GM23338 (cell line): ENCODE results near the gene CXCL10. TPM values are rescaled to one million over a fixed set of nuclear protein-coding genes. Genes with fewer than 3 reads are reported as not detected.

Experiments used
- ATAC-seq: fragments of 200-7000 bp; cut with Tn5 transposase; 3 replicates; pipeline ENCODE4 v1.9.1; 2020
- DNase-seq: peaks from one replicate; pipeline ENCODE4 v3.0.0-alpha.2; 2015; ENCODE audit warnings: low spot score
- H2AFZ ChIP-seq: fragments of 200-600 bp; sonication (generic); 2 replicates; pipeline ENCODE4 v1.8.0; 2016; ENCODE audit warnings: antibody characterized with exemption, mild to moderate bottlenecking, moderate library complexity
- H3F3A ChIP-seq: fragments of 200-600 bp; sonication (generic); replicated peaks from 2 replicates; pipeline ENCODE4 v1.8.0; 2017; ENCODE audit warnings: antibody characterized with exemption, mixed run types, low read depth
- H3K27ac ChIP-seq: fragments of 200-600 bp; sonication (generic); 2 replicates; pipeline ENCODE4 v1.6.1; 2016; ENCODE audit warnings: low read depth
- H3K27me3 ChIP-seq: fragments of 200-600 bp; sonication (generic); 2 replicates; pipeline ENCODE4 v1.8.0; 2016; ENCODE audit warnings: mild to moderate bottlenecking, mixed run types, moderate library complexity; ENCODE audit not compliant: insufficient read depth
- H3K36me3 ChIP-seq: fragments of 200-600 bp; sonication (generic); 2 replicates; pipeline ENCODE4 v1.8.0; 2016; ENCODE audit warnings: mild to moderate bottlenecking; ENCODE audit not compliant: insufficient read depth
- H3K4me1 ChIP-seq: fragments of 200-600 bp; sonication (generic); 2 replicates; pipeline ENCODE4 v1.8.0; 2016; ENCODE audit warnings: mild to moderate bottlenecking, moderate library complexity; ENCODE audit not compliant: insufficient read depth
- H3K4me2 ChIP-seq: fragments of 200-600 bp; sonication (generic); 2 replicates; pipeline ENCODE4 v1.7.1; 2017; ENCODE audit warnings: mixed run types
- H3K4me3 ChIP-seq: fragments of 200-600 bp; sonication (generic); 2 replicates; pipeline ENCODE4 v1.6.1; 2016; ENCODE audit warnings: mixed run types
- H3K79me2 ChIP-seq: fragments of 200-600 bp; sonication (generic); replicated peaks from 2 replicates; pipeline ENCODE4 v1.8.0; 2017; ENCODE audit warnings: mild to moderate bottlenecking; ENCODE audit not compliant: insufficient read depth
- H3K9me2 ChIP-seq: fragments of 200-600 bp; sonication (generic); 2 replicates; pipeline ENCODE4 v1.8.0; 2017; ENCODE audit not compliant: insufficient read depth
- H4K20me1 ChIP-seq: fragments of 200-600 bp; sonication (generic); replicated peaks from 2 replicates; pipeline ENCODE4 v1.8.0; 2017; ENCODE audit warnings: mild to moderate bottlenecking; ENCODE audit not compliant: insufficient read depth
- H3K27ac Mint-ChIP-seq: 2 replicates; pipeline ENCODE4 v1.8.0; 2020; ENCODE audit warnings: inconsistent platforms, mild to moderate bottlenecking, moderate library complexity, mixed read lengths
- H3K27me3 Mint-ChIP-seq: 3 replicates; pipeline ENCODE4 v1.8.0; 2022; ENCODE audit warnings: low read depth, mild to moderate bottlenecking, moderate library complexity, mixed read lengths, inconsistent platforms; ENCODE audit not compliant: insufficient read depth, poor library complexity
- H3K36me3 Mint-ChIP-seq: 3 replicates; pipeline ENCODE4 v1.8.0; 2021; ENCODE audit warnings: low read depth, mild to moderate bottlenecking, inconsistent platforms, moderate library complexity, mixed read lengths
- H3K4me1 Mint-ChIP-seq: 3 replicates; pipeline ENCODE4 v1.8.0; 2020; ENCODE audit warnings: mild to moderate bottlenecking, inconsistent platforms, mixed read lengths
- H3K4me3 Mint-ChIP-seq: 3 replicates; pipeline ENCODE4 v1.8.0; 2021; ENCODE audit warnings: moderate library complexity, mild to moderate bottlenecking, inconsistent platforms, mixed read lengths
- H3K9me3 Mint-ChIP-seq: 3 replicates; pipeline ENCODE4 v1.8.0; 2020; ENCODE audit warnings: moderate library complexity, mild to moderate bottlenecking, inconsistent platforms, mixed read lengths
- CREB1 ChIP-seq: fragments of 250-450 bp; sonication (Bioruptor Pico); IDR thresholded peaks from 2 replicates; pipeline ENCODE4 v1.5.0; 2020; ENCODE audit warnings: low read depth, mild to moderate bottlenecking, moderate library complexity
- EZH2 ChIP-seq: fragments of 200-600 bp; sonication (generic); IDR thresholded peaks from one replicate; pipeline ENCODE4 v1.8.0; 2017; ENCODE audit warnings: antibody characterized with exemption, mild to moderate bottlenecking, low read depth; ENCODE audit not compliant: unreplicated experiment
- EZH2phosphoT487 ChIP-seq: fragments of 200-600 bp; sonication (generic); IDR thresholded peaks from one replicate; pipeline ENCODE4 v1.8.1; 2018; ENCODE audit warnings: antibody characterized with exemption; ENCODE audit not compliant: unreplicated experiment
- JUNB ChIP-seq: IDR thresholded peaks from one replicate; pipeline ENCODE4 v1.6.1; 2016; ENCODE audit warnings: antibody characterized with exemption; ENCODE audit not compliant: unreplicated experiment
- NANOG ChIP-seq: IDR thresholded peaks from 2 replicates; pipeline ENCODE4 v1.6.1; 2016; ENCODE audit warnings: antibody characterized with exemption, borderline replicate concordance
- POLR2AphosphoS5 ChIP-seq: IDR thresholded peaks from 2 replicates; pipeline ENCODE4 v1.6.1; 2016; ENCODE audit warnings: antibody characterized with exemption, low read depth
- STAT1 ChIP-seq: IDR thresholded peaks from one replicate; pipeline ENCODE4 v1.6.1; 2016; ENCODE audit warnings: antibody characterized with exemption; ENCODE audit not compliant: unreplicated experiment
- ZNF114 ChIP-seq: fragments of 250-450 bp; sonication (Bioruptor Pico); IDR thresholded peaks from 2 replicates; pipeline ENCODE4 v1.5.0; 2020; ENCODE audit warnings: mild to moderate bottlenecking, moderate library complexity
- ZNF331 ChIP-seq: fragments of 250-450 bp; sonication (Bioruptor Pico); IDR thresholded peaks from 2 replicates; pipeline ENCODE4 v1.5.0; 2020; ENCODE audit warnings: low read depth, mild to moderate bottlenecking, moderate library complexity
- polyA plus RNA-seq: library from polyadenylated mRNA; unstranded; fragments of >200 nt; fragmentation: Nextera tagmentation; extraction: Ambion mirVana; gene quantifications from 2 replicates; pipeline ENCODE4 v1.2.1, GENCODE V29; 2016
- total RNA-seq: library from RNA; depleted of rRNA; stranded (reverse); fragments of >200 nt; shearing (Covaris generic); gene quantifications from 2 replicates; pipeline ENCODE4 v1.2.3, GENCODE V29; 2014
- TF ChIP-seq, protein P1 (sequence below), 2 experiments: fragments of 200-600 bp in 1 of 2; sonication (generic) in 1 of 2; conservative IDR thresholded peaks; 2 replicates each; pipeline versions ENCODE4 v1.5.1 to v1.6.1; 2016 to 2017; ENCODE audit warnings: antibody characterized with exemption in 2 of 2, low read depth in 2 of 2, mild to moderate bottlenecking in 2 of 2, moderate library complexity in 1 of 2
- TF ChIP-seq, protein P2 (sequence below): IDR thresholded peaks from one replicate; pipeline ENCODE4 v1.6.1; 2018; ENCODE audit warnings: antibody characterized with exemption; ENCODE audit not compliant: unreplicated experiment
- TF ChIP-seq, protein P3 (sequence below): fragments of 250-450 bp; sonication (Bioruptor Pico); IDR thresholded peaks from 2 replicates; pipeline ENCODE4 v1.5.0; 2020; ENCODE audit warnings: mild to moderate bottlenecking, moderate library complexity
- TF ChIP-seq, protein P4 (sequence below): IDR thresholded peaks from 2 replicates; pipeline ENCODE4 v1.6.1; 2016; ENCODE audit warnings: antibody characterized with exemption

The CXCL10 gene
- total and polyA plus RNA-seq, 2 experiments from 2014 or later: not detected

DNA sequence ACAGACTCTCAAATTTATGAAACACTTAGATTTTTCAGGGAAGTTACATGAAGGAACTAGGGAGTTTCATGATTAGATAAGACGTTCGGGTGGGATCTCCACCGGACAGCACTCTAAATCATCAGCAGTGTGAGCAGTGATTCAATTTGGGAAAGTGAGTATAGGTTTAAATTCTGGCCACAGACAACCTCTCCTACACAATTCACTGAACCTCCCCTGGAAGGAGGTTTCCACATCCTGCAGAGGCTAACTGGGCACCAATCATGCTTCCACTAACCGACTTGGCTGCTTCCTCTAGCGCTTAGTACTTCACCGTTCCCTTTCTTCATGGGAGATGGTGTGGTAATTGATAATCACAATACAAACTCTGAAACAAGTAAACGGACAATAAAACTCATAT is 21.6 kb downstream of the CXCL10 start:
- DNase-seq (no peak), ATAC-seq (no peak)
- Mint-ChIP-seq H3K4me1 (no peaks in the 10 kb centered on the region), H3K27me3 (peaks cover 6% of the 10 kb centered on the region), H3K4me3 (no peak overlapping the region), H3K36me3 (no peaks in the 10 kb centered on the region), H3K27ac (no peak overlapping the region), H3K9me3 (no peaks in the 10 kb centered on the region)
- no peaks in the 10 kb centered on the region for H4K20me1 ChIP-seq
- H2AFZ ChIP-seq: peak overlapping the region; percentile 45
- TF ChIP-seq ZNF114 (no peak), EZH2 (no peak), JUNB (no peak), NANOG (no peak), EZH2phosphoT487 (no peak), STAT1 (no peak), ZNF331 (CRISPR knock-in tag) (no peak), POLR2AphosphoS5 (no peak), CREB1 (CRISPR knock-in tag) (no peak)
- TF ChIP-seq, protein P1, sequence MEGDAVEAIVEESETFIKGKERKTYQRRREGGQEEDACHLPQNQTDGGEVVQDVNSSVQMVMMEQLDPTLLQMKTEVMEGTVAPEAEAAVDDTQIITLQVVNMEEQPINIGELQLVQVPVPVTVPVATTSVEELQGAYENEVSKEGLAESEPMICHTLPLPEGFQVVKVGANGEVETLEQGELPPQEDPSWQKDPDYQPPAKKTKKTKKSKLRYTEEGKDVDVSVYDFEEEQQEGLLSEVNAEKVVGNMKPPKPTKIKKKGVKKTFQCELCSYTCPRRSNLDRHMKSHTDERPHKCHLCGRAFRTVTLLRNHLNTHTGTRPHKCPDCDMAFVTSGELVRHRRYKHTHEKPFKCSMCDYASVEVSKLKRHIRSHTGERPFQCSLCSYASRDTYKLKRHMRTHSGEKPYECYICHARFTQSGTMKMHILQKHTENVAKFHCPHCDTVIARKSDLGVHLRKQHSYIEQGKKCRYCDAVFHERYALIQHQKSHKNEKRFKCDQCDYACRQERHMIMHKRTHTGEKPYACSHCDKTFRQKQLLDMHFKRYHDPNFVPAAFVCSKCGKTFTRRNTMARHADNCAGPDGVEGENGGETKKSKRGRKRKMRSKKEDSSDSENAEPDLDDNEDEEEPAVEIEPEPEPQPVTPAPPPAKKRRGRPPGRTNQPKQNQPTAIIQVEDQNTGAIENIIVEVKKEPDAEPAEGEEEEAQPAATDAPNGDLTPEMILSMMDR (conservative IDR thresholded peaks at IDR 0.05; ENCODE audit: low read depth in 2 of 2): no peak
- TF ChIP-seq, protein P2, sequence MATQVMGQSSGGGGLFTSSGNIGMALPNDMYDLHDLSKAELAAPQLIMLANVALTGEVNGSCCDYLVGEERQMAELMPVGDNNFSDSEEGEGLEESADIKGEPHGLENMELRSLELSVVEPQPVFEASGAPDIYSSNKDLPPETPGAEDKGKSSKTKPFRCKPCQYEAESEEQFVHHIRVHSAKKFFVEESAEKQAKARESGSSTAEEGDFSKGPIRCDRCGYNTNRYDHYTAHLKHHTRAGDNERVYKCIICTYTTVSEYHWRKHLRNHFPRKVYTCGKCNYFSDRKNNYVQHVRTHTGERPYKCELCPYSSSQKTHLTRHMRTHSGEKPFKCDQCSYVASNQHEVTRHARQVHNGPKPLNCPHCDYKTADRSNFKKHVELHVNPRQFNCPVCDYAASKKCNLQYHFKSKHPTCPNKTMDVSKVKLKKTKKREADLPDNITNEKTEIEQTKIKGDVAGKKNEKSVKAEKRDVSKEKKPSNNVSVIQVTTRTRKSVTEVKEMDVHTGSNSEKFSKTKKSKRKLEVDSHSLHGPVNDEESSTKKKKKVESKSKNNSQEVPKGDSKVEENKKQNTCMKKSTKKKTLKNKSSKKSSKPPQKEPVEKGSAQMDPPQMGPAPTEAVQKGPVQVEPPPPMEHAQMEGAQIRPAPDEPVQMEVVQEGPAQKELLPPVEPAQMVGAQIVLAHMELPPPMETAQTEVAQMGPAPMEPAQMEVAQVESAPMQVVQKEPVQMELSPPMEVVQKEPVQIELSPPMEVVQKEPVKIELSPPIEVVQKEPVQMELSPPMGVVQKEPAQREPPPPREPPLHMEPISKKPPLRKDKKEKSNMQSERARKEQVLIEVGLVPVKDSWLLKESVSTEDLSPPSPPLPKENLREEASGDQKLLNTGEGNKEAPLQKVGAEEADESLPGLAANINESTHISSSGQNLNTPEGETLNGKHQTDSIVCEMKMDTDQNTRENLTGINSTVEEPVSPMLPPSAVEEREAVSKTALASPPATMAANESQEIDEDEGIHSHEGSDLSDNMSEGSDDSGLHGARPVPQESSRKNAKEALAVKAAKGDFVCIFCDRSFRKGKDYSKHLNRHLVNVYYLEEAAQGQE: no peak
- TF ChIP-seq, protein P3, sequence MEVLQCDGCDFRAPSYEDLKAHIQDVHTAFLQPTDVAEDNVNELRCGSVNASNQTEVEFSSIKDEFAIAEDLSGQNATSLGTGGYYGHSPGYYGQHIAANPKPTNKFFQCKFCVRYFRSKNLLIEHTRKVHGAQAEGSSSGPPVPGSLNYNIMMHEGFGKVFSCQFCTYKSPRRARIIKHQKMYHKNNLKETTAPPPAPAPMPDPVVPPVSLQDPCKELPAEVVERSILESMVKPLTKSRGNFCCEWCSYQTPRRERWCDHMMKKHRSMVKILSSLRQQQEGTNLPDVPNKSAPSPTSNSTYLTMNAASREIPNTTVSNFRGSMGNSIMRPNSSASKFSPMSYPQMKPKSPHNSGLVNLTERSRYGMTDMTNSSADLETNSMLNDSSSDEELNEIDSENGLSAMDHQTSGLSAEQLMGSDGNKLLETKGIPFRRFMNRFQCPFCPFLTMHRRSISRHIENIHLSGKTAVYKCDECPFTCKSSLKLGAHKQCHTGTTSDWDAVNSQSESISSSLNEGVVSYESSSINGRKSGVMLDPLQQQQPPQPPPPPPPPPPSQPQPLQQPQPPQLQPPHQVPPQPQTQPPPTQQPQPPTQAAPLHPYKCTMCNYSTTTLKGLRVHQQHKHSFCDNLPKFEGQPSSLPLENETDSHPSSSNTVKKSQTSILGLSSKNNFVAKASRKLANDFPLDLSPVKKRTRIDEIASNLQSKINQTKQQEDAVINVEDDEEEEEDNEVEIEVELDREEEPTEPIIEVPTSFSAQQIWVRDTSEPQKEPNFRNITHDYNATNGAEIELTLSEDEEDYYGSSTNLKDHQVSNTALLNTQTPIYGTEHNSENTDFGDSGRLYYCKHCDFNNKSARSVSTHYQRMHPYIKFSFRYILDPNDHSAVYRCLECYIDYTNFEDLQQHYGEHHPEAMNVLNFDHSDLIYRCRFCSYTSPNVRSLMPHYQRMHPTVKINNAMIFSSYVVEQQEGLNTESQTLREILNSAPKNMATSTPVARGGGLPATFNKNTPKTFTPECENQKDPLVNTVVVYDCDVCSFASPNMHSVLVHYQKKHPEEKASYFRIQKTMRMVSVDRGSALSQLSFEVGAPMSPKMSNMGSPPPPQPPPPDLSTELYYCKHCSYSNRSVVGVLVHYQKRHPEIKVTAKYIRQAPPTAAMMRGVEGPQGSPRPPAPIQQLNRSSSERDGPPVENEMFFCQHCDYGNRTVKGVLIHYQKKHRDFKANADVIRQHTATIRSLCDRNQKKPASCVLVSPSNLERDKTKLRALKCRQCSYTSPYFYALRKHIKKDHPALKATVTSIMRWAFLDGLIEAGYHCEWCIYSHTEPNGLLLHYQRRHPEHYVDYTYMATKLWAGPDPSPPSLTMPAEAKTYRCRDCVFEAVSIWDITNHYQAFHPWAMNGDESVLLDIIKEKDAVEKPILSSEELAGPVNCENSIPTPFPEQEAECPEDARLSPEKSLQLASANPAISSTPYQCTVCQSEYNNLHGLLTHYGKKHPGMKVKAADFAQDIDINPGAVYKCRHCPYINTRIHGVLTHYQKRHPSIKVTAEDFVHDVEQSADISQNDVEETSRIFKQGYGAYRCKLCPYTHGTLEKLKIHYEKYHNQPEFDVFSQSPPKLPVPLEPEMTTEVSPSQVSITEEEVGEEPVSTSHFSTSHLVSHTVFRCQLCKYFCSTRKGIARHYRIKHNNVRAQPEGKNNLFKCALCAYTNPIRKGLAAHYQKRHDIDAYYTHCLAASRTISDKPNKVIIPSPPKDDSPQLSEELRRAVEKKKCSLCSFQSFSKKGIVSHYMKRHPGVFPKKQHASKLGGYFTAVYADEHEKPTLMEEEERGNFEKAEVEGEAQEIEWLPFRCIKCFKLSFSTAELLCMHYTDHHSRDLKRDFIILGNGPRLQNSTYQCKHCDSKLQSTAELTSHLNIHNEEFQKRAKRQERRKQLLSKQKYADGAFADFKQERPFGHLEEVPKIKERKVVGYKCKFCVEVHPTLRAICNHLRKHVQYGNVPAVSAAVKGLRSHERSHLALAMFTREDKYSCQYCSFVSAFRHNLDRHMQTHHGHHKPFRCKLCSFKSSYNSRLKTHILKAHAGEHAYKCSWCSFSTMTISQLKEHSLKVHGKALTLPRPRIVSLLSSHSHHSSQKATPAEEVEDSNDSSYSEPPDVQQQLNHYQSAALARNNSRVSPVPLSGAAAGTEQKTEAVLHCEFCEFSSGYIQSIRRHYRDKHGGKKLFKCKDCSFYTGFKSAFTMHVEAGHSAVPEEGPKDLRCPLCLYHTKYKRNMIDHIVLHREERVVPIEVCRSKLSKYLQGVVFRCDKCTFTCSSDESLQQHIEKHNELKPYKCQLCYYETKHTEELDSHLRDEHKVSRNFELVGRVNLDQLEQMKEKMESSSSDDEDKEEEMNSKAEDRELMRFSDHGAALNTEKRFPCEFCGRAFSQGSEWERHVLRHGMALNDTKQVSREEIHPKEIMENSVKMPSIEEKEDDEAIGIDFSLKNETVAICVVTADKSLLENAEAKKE (CRISPR knock-in tag): no peak
- TF ChIP-seq, protein P4, sequence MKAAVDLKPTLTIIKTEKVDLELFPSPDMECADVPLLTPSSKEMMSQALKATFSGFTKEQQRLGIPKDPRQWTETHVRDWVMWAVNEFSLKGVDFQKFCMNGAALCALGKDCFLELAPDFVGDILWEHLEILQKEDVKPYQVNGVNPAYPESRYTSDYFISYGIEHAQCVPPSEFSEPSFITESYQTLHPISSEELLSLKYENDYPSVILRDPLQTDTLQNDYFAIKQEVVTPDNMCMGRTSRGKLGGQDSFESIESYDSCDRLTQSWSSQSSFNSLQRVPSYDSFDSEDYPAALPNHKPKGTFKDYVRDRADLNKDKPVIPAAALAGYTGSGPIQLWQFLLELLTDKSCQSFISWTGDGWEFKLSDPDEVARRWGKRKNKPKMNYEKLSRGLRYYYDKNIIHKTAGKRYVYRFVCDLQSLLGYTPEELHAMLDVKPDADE: no peak
- no peak overlapping the region for H3K27ac ChIP-seq
- no peaks in the 10 kb centered on the region for H3K27me3 ChIP-seq
- H3K4me2 ChIP-seq: no peak overlapping the region
- H3K79me2 ChIP-seq: no peaks in the 10 kb centered on the region
- H3K9me2 ChIP-seq: peaks cover 9% of the 10 kb centered on the region; the same call in 1 of the 2 replicates
- no peaks in the 10 kb centered on the region for H3K36me3 ChIP-seq
- no peaks in the 10 kb centered on the region for H3K4me1 ChIP-seq
- H3K4me3 ChIP-seq: no peak overlapping the region
- H3F3A ChIP-seq: no peaks in the 10 kb centered on the region
